ENCODE data around the gene SMURF1.
A peak's percentile ranks its signal among the peaks of the same experiment; 100 is the strongest.
"Not testable (repeated sequence)": the region's sequence is repeated elsewhere in the genome, so short reads cannot be mapped to it uniquely, and the experiment has no call there.

The SMURF1 gene

GRCh38 chr7:99054781-99055180 is 89.1 kb downstream of the SMURF1 start:
- DNase-seq (ENCODE audit: low read depth, low spot score), result no peak

- no peak for DNase-seq (ENCODE audit: low read depth, low spot score)
These were observed 92.9 kb downstream of the SMURF1 start for GRCh38 chr7:99050971-99051370.

- no peak for DNase-seq (ENCODE audit: low read depth, low spot score)
These were observed 96.3 kb downstream of the SMURF1 start for GRCh38 chr7:99047526-99048077.

GRCh38 chr7:99046722-99047121 is 97.2 kb downstream of the SMURF1 start:
- DNase-seq (ENCODE audit: low read depth, low spot score), result no peak

GRCh38 chr7:99046262-99046661 is 97.6 kb downstream of the SMURF1 start:
- not testable (repeated sequence) for DNase-seq (ENCODE audit: low read depth, low spot score)

- not testable (repeated sequence) for DNase-seq (ENCODE audit: low read depth, low spot score)
These were observed 99.0 kb downstream of the SMURF1 start for GRCh38 chr7:99044858-99045257.

- DNase-seq (ENCODE audit: low read depth, low spot score), result no peak
These were observed 101.0 kb downstream of the SMURF1 start for GRCh38 chr7:99042957-99043356.

GRCh38 chr7:99041526-99041925 is 102.4 kb downstream of the SMURF1 start:
- no peak for DNase-seq (ENCODE audit: low read depth, low spot score)

- peak; percentile 59 for DNase-seq (ENCODE audit: low read depth, low spot score)
These were observed 103.6 kb downstream of the SMURF1 start for GRCh38 chr7:99040104-99040958.

GRCh38 chr7:99039384-99039891 is 104.5 kb downstream of the SMURF1 start:
- no peak for DNase-seq (ENCODE audit: low read depth, low spot score)

- DNase-seq (ENCODE audit: low read depth, low spot score), result no peak
These were observed 105.6 kb downstream of the SMURF1 start for GRCh38 chr7:99038086-99038855.

- no peak for DNase-seq (ENCODE audit: low read depth, low spot score)
These were observed 106.5 kb downstream of the SMURF1 start for GRCh38 chr7:99037327-99037940.

GRCh38 chr7:99036546-99037111 is 107.3 kb downstream of the SMURF1 start:
- peak; percentile 52 for DNase-seq (ENCODE audit: low read depth, low spot score)

- DNase-seq (ENCODE audit: low read depth, low spot score), result no peak
These were observed 108.0 kb downstream of the SMURF1 start for GRCh38 chr7:99035723-99036545.

GRCh38 chr7:99034932-99035722 is 108.8 kb downstream of the SMURF1 start:
- no peak for DNase-seq (ENCODE audit: low read depth, low spot score)

GRCh38 chr7:99033765-99034164 is 110.1 kb downstream of the SMURF1 start:
- no peak for DNase-seq (ENCODE audit: low read depth, low spot score)

GRCh38 chr7:99032928-99033327 is 111.0 kb downstream of the SMURF1 start:
- no peak for DNase-seq (ENCODE audit: low read depth, low spot score)

GRCh38 chr7:99031496-99031895 is 112.4 kb downstream of the SMURF1 start:
- no peak for DNase-seq (ENCODE audit: low read depth, low spot score)

GRCh38 chr7:99030951-99031350 is 113.0 kb downstream of the SMURF1 start:
- DNase-seq (ENCODE audit: low read depth, low spot score), result no peak

GRCh38 chr7:99030457-99030856 is 113.5 kb downstream of the SMURF1 start:
- no peak for DNase-seq (ENCODE audit: low read depth, low spot score)

All from smooth muscle cell of the brain vasculature (primary cell).